PFSK-1 (cell line): ENCODE results near the gene TBPL1.

Source experiments
- FOXP2 ChIP-seq: optimal IDR thresholded peaks from 2 replicates; pipeline ENCODE3; 2011; ENCODE audit warnings: borderline replicate concordance, control low read depth, inconsistent platforms; ENCODE audit not compliant: insufficient read depth; ENCODE audit errors: extremely low read length, extremely low read depth
- POLR2AphosphoS5 ChIP-seq: IDR thresholded peaks from 2 replicates; pipeline ENCODE4 v1.6.1; 2012; ENCODE audit warnings: low read depth, mild to moderate bottlenecking, control low read depth, low read length, moderate library complexity
- REST ChIP-seq, 2 experiments: IDR thresholded peaks; 2 replicates each; pipeline versions ENCODE4 v1.6.1 to v1.8.0; 2011 to 2012; ENCODE audit warnings: low read depth in 2 of 2, low read length in 2 of 2, control low read depth in 1 of 2, inconsistent platforms in 1 of 2, mild to moderate bottlenecking in 1 of 2, moderate library complexity in 1 of 2; ENCODE audit not compliant: insufficient read depth in 1 of 2
- SIN3A ChIP-seq: IDR thresholded peaks from 2 replicates; pipeline ENCODE4 v1.6.1; 2012; ENCODE audit warnings: mild to moderate bottlenecking, low read length, moderate library complexity, borderline replicate concordance; ENCODE audit not compliant: insufficient read depth
- TAF1 ChIP-seq: IDR thresholded peaks from 2 replicates; pipeline ENCODE4 v1.6.1; 2012; ENCODE audit warnings: low read length, control low read depth, borderline replicate concordance; ENCODE audit not compliant: insufficient read depth

TBPL1 gene

GRCh38 chr6:133969285-133969920 is 16.4 kb downstream of the TBPL1 start:
- TF ChIP-seq POLR2AphosphoS5 (no peak), FOXP2 (no peak), TAF1 (no peak), SIN3A (no peak), REST (IDR thresholded peaks at IDR 0.05; ENCODE audit: insufficient read depth in 1 of 2, low read depth in 2 of 2, low read length in 2 of 2) (no peak)

- TF ChIP-seq TAF1, result no peak
- TF ChIP-seq FOXP2, result no peak
- no peak for TF ChIP-seq REST (IDR thresholded peaks at IDR 0.05; ENCODE audit: insufficient read depth in 1 of 2, low read depth in 2 of 2, low read length in 2 of 2)
- TF ChIP-seq SIN3A, result no peak
- no peak for TF ChIP-seq POLR2AphosphoS5
These were observed 16.9 kb downstream of the TBPL1 start for GRCh38 chr6:133969921-133970295.

GRCh38 chr6:133971861-133972260 is 18.8 kb downstream of the TBPL1 start:
- TF ChIP-seq FOXP2, result no peak
- TF ChIP-seq REST (IDR thresholded peaks at IDR 0.05; ENCODE audit: insufficient read depth in 1 of 2, low read depth in 2 of 2, low read length in 2 of 2), result no peak
- TF ChIP-seq POLR2AphosphoS5, result no peak
- TF ChIP-seq SIN3A, result no peak
- TF ChIP-seq TAF1, result no peak

- TF ChIP-seq TAF1 (no peak), FOXP2 (no peak), POLR2AphosphoS5 (no peak), REST (IDR thresholded peaks at IDR 0.05; ENCODE audit: insufficient read depth in 1 of 2, low read depth in 2 of 2, low read length in 2 of 2) (no peak), SIN3A (no peak)
These were observed 19.4 kb downstream of the TBPL1 start for GRCh38 chr6:133972388-133972787.
